ENCODE measurements around the gene SNX33. TPM values are rescaled to one million over a fixed set of nuclear protein-coding genes. Genes with fewer than 3 reads are reported as not detected.
A peak's percentile ranks its signal among the peaks of the same experiment; 100 is the strongest.

SNX33 gene
- polyA plus RNA-seq, 2 donors, result 24.0 to 43.4 TPM

DNA sequence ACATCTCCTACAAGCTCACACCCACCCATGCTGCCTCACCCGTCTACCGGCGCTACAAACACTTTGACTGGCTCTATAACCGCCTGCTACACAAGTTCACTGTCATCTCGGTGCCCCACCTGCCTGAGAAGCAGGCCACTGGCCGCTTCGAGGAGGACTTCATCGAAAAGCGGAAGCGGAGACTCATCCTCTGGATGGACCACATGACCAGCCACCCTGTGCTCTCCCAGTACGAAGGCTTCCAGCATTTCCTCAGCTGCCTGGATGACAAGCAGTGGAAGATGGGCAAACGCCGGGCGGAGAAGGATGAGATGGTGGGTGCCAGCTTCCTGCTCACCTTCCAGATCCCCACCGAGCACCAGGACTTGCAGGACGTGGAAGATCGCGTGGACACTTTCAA, 2.1 kb downstream of the SNX33 start:
- Histone ChIP-seq H3K4me3 (ENCODE audit: low read depth in 1 of 2, low read length in 2 of 2) (peak overlapping the region; percentile 64 to 86), H3K27ac (ENCODE audit: low read depth in 2 of 2, low read length in 1 of 2) (no peak overlapping the region), H3K36me3 (ENCODE audit: control insufficient read depth in 2 of 2, insufficient read depth in 2 of 2, low read length in 1 of 2) (peaks cover 0 to 18% of the 10 kb centered on the region in 2 donors), H3K9me3 (ENCODE audit: control insufficient read depth in 2 of 2, insufficient read depth in 1 of 2, low read depth in 1 of 2, low read length in 1 of 2) (no peaks in the 10 kb centered on the region), H3K4me1 (ENCODE audit: control insufficient read depth in 2 of 2, insufficient read depth in 2 of 2, low read length in 1 of 2) (peaks cover 20 to 60% of the 10 kb centered on the region in 2 donors), H3K27me3 (ENCODE audit: control insufficient read depth in 1 of 2, insufficient read depth in 2 of 2, low read length in 2 of 2) (no peaks in the 10 kb centered on the region)
- WGBS, 2 donors, result 87 to 91% methylated on average over 18 of the region's 18 CpGs

DNA sequence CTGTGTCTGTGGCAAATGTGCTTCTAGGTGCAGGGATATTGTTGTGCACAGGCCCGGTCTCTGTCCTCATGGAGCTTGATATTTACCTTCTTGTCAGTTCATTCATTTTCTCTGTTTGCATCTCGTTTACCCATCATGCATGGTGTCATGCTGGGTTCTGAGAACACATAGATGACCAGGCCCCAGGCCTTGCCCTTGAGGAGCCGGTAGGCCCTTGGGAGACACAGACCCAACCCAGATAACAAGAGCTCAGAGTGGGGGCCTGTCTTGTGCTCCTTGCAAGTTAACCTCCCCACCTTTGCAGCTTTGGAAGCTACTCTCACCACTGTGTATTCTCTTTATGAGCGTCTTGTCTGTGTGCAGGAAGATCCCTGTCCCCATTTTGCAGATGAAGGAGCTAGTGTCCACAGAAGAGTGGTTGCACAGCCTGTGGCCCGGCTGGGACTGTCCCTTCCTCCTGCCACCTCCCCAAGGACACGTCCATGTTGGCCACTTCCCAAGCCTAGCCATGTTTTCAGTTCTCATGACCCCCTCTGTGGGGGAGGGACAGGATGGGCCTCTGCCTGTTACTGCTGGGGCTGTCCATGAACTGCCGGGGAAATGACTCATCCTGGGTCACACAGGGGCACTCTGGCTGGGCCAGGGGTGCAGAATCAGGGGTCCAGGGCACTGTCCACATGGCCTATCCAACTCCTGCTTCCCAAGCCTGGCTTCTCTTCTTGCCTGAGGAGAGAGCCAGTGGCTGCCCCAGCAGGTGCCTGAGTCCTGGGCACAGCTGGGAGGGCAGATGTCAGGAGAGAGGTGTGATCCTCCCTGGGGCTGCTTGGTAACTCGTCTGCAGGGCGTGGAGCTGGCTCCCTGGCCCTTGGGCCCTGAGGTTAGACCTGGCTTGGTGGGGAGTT, 3.4 kb downstream of the SNX33 start:
- Histone ChIP-seq H3K27ac (ENCODE audit: low read depth in 2 of 2, low read length in 1 of 2) (peak overlapping the region; percentile 80 to 89), H3K9me3 (ENCODE audit: control insufficient read depth in 2 of 2, insufficient read depth in 1 of 2, low read depth in 1 of 2, low read length in 1 of 2) (no peaks in the 10 kb centered on the region), H3K36me3 (ENCODE audit: control insufficient read depth in 2 of 2, insufficient read depth in 2 of 2, low read length in 1 of 2) (peaks cover 0 to 18% of the 10 kb centered on the region in 2 donors), H3K4me1 (ENCODE audit: control insufficient read depth in 2 of 2, insufficient read depth in 2 of 2, low read length in 1 of 2) (peaks cover 23 to 65% of the 10 kb centered on the region in 2 donors), H3K27me3 (ENCODE audit: control insufficient read depth in 1 of 2, insufficient read depth in 2 of 2, low read length in 2 of 2) (no peaks in the 10 kb centered on the region), H3K4me3 (ENCODE audit: low read depth in 1 of 2, low read length in 2 of 2) (peak overlapping the region; percentile 64 to 86)
- 31 to 36% methylated on average over 9 of the region's 9 CpGs for WGBS, 2 donors

DNA sequence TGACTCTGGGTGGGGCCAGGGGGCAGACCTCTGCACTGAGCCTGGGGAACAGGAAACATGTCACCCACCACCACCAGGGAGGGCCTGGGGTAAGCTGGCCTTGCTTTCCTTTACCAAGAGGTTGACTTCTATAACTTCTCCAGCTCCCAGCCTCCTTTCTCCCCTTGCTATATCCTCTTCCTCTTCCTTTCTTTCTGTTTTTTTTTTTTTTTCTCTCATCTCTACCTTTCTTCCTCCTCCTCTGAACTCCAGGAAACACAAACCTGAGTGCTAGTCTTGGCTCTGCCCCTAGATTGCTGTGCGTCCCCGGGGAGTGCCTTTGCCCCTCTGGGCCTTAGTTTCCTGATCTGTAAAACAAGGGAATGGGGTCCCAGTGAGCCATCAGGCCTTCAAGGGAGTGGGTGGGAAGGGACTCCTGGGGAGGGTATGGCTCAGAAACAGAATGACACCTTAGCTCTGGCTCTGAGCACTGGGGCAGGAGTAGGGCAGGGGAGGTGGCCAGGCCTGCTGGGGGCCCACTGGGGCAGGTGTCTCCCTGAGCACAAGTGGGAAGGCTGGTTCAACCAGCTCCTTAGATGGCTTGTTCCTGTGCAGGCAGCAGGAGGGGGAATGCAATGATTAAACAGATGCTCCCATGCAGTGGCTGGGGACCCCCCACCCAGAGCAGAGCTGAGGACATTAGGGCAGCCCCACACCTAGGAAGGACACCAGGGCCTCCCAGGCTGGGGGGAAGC, 4.3 kb downstream of the SNX33 start:
- Histone ChIP-seq H3K36me3 (ENCODE audit: control insufficient read depth in 2 of 2, insufficient read depth in 2 of 2, low read length in 1 of 2) (peaks cover 0 to 24% of the 10 kb centered on the region in 2 donors), H3K4me1 (ENCODE audit: control insufficient read depth in 2 of 2, insufficient read depth in 2 of 2, low read length in 1 of 2) (peaks cover 22 to 58% of the 10 kb centered on the region in 2 donors), H3K4me3 (ENCODE audit: low read depth in 1 of 2, low read length in 2 of 2) (peak overlapping the region; percentile 64 to 86), H3K9me3 (ENCODE audit: control insufficient read depth in 2 of 2, insufficient read depth in 1 of 2, low read depth in 1 of 2, low read length in 1 of 2) (no peaks in the 10 kb centered on the region), H3K27ac (ENCODE audit: low read depth in 2 of 2, low read length in 1 of 2) (peak overlapping the region; percentile 80 to 89), H3K27me3 (ENCODE audit: control insufficient read depth in 1 of 2, insufficient read depth in 2 of 2, low read length in 2 of 2) (no peaks in the 10 kb centered on the region)
- WGBS, 2 donors, result 35 to 40% methylated on average over 2 of the region's 2 CpGs

DNA sequence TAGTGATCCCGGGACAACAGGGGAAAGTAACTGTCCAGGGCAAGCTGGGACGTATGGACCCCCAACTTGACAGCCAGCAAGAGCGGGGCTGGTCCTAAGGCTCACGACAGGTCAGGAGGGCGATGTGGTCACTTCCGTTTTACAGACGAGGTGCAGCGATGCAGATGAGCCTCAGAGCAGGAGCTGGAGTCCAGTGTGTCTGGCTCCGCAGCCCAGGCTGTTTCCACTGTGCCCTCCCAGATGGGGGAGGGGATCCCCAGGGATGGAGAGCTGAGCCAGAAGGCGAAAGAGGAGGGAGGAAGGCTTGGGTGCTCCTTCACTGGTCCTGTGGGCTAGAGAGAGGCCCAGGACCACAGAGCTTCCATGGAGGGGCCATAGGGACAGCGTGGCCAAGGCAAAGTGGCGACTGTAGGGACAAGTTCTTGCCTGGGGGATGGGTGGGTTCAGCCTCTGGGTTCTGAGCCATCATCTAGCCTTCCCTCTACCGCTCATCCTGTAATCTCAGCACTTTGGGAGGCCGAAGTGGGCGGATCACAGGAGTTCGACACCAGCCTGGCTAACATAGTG, 5.7 kb downstream of the SNX33 start:
- H3K4me3 ChIP-seq (ENCODE audit: low read depth in 1 of 2, low read length in 2 of 2), result peak overlapping the region in 1 of 2 donors; percentile 4
- H3K36me3 ChIP-seq (ENCODE audit: control insufficient read depth in 2 of 2, insufficient read depth in 2 of 2, low read length in 1 of 2), result peaks cover 7 to 38% of the 10 kb centered on the region in 2 donors
- 76% methylated on average over 15 to 16 of the region's 16 CpGs for WGBS, 2 donors

DNA sequence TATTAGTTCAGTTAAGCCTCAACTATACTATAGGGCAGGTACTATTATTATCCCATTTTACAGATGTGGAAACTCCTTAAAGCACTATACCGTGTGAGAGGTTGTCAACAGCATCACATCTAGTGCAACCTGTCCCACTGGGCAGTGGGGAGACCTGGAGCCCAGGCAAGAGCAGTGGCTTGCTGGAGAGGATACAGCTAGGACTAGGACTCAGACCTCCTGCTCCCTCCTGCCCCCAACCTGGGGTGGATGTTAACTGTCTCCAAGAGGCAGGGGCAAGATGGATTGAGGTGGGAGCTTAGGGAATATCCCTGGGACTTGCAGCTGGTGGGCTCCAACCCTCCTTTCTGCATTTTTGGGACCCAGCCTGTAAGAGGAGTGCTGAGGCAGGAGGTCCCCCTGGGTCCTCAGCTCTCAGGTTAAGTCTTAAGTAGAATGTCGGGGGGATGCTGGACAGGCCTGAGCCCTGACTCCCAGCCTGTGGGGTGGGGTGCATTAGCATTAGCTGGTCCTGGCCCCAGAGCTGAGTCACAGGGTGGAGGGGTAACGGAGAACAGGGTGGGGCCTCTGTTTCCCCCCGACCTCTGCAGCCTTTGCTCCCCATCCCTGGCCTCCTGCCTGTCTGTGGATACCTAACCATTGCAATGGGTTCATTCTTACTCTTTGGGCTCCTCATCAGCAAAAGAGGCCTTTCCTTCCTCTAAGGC, 6.6 kb downstream of the SNX33 start:
- peaks cover 7 to 37% of the 10 kb centered on the region in 2 donors for H3K36me3 ChIP-seq (ENCODE audit: control insufficient read depth in 2 of 2, insufficient read depth in 2 of 2, low read length in 1 of 2)
- peak overlapping the region in 1 of 2 donors; percentile 47 for H3K27ac ChIP-seq (ENCODE audit: low read depth in 2 of 2, low read length in 1 of 2)
- no peaks in the 10 kb centered on the region for H3K9me3 ChIP-seq (ENCODE audit: control insufficient read depth in 2 of 2, insufficient read depth in 1 of 2, low read depth in 1 of 2, low read length in 1 of 2)
- peaks cover 21 to 56% of the 10 kb centered on the region in 2 donors for H3K4me1 ChIP-seq (ENCODE audit: control insufficient read depth in 2 of 2, insufficient read depth in 2 of 2, low read length in 1 of 2)
- WGBS, 2 donors, result 47 to 50% methylated on average over 4 of the region's 4 CpGs
- H3K27me3 ChIP-seq (ENCODE audit: control insufficient read depth in 1 of 2, insufficient read depth in 2 of 2, low read length in 2 of 2), result no peaks in the 10 kb centered on the region
- no peak overlapping the region for H3K4me3 ChIP-seq (ENCODE audit: low read depth in 1 of 2, low read length in 2 of 2)

More for the DNA sequence above, 5.7 kb downstream of the SNX33 start:
- Histone ChIP-seq H3K4me1 (ENCODE audit: control insufficient read depth in 2 of 2, insufficient read depth in 2 of 2, low read length in 1 of 2) (peaks cover 25 to 58% of the 10 kb centered on the region in 2 donors), H3K27ac (ENCODE audit: low read depth in 2 of 2, low read length in 1 of 2) (peak overlapping the region in 1 of 2 donors; percentile 38), H3K27me3 (ENCODE audit: control insufficient read depth in 1 of 2, insufficient read depth in 2 of 2, low read length in 2 of 2) (no peaks in the 10 kb centered on the region), H3K9me3 (ENCODE audit: control insufficient read depth in 2 of 2, insufficient read depth in 1 of 2, low read depth in 1 of 2, low read length in 1 of 2) (no peaks in the 10 kb centered on the region)

DNA sequence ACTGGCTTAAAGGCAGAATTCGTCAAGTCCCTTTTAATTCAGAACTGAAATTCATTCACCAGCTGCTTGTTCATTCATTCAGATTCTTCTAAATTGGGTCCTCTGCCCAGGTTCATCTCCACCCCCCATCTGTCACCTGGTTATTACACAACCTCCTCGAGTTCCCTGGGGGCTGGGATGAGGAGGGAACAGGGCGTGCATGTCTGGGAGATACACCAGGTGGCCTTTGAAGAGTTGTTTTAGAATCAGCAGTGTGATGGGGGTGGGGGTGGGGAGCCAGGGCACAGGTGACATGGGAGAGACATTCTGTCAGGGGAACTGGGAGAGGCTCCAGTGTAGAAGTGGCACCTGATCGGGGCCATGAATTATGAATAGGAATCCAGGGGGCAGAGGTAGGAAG, 8.2 kb downstream of the SNX33 start:
- WGBS, 2 donors, result 55 to 57% methylated on average over 4 of the region's 4 CpGs
- Histone ChIP-seq H3K9me3 (ENCODE audit: control insufficient read depth in 2 of 2, insufficient read depth in 1 of 2, low read depth in 1 of 2, low read length in 1 of 2) (no peaks in the 10 kb centered on the region), H3K36me3 (ENCODE audit: control insufficient read depth in 2 of 2, insufficient read depth in 2 of 2, low read length in 1 of 2) (peaks cover 10 to 31% of the 10 kb centered on the region in 2 donors), H3K4me1 (ENCODE audit: control insufficient read depth in 2 of 2, insufficient read depth in 2 of 2, low read length in 1 of 2) (peaks cover 18 to 57% of the 10 kb centered on the region in 2 donors), H3K27me3 (ENCODE audit: control insufficient read depth in 1 of 2, insufficient read depth in 2 of 2, low read length in 2 of 2) (no peaks in the 10 kb centered on the region), H3K4me3 (ENCODE audit: low read depth in 1 of 2, low read length in 2 of 2) (no peak overlapping the region), H3K27ac (ENCODE audit: low read depth in 2 of 2, low read length in 1 of 2) (no peak overlapping the region)

DNA sequence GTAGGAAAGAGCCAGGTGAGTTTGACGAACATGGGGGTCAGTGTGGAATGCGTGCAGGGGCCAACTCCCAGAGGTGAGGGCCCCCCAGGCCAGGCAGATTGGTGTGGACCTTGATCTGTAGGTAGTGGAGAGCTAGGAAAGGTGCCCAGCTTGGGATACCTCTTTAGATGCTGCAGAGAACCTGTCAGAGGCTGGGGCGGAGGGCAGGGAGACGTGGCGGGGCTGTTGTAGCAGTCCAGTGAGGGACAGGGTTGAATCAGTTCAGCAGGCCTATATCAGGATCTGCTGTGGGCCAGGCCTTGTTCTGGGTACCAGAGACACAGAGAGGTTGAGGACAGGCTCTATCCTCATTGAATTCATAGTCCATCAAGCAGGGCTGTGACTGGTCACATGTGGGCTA, 8.6 kb downstream of the SNX33 start:
- H3K27ac ChIP-seq (ENCODE audit: low read depth in 2 of 2, low read length in 1 of 2), result no peak overlapping the region

DNA sequence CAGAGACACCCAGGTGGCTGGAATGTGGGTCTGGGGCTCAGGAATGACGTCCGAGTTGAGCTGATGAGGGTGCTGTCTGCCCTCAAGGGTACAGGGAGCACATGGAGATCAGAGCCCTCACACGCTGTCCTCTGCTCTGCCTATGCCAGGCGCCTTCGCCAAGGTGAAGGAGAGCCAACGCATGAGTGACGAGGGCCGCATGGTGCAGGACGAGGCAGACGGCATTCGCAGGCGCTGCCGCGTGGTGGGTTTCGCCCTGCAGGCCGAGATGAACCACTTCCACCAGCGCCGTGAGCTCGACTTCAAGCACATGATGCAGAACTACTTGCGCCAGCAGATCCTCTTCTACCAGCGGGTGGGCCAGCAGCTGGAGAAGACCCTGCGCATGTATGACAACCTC, 9.1 kb downstream of the SNX33 start:
- Histone ChIP-seq H3K9me3 (ENCODE audit: control insufficient read depth in 2 of 2, insufficient read depth in 1 of 2, low read depth in 1 of 2, low read length in 1 of 2) (no peaks in the 10 kb centered on the region), H3K4me1 (ENCODE audit: control insufficient read depth in 2 of 2, insufficient read depth in 2 of 2, low read length in 1 of 2) (peaks cover 18 to 54% of the 10 kb centered on the region in 2 donors), H3K27me3 (ENCODE audit: control insufficient read depth in 1 of 2, insufficient read depth in 2 of 2, low read length in 2 of 2) (no peaks in the 10 kb centered on the region), H3K27ac (ENCODE audit: low read depth in 2 of 2, low read length in 1 of 2) (no peak overlapping the region), H3K36me3 (ENCODE audit: control insufficient read depth in 2 of 2, insufficient read depth in 2 of 2, low read length in 1 of 2) (peaks cover 10 to 27% of the 10 kb centered on the region in 2 donors), H3K4me3 (ENCODE audit: low read depth in 1 of 2, low read length in 2 of 2) (no peak overlapping the region)
- WGBS, 2 donors, result 92 to 95% methylated on average over 22 of the region's 22 CpGs

More for the DNA sequence above, 8.6 kb downstream of the SNX33 start:
- Histone ChIP-seq H3K27me3 (ENCODE audit: control insufficient read depth in 1 of 2, insufficient read depth in 2 of 2, low read length in 2 of 2) (no peaks in the 10 kb centered on the region), H3K36me3 (ENCODE audit: control insufficient read depth in 2 of 2, insufficient read depth in 2 of 2, low read length in 1 of 2) (peaks cover 10 to 29% of the 10 kb centered on the region in 2 donors), H3K4me1 (ENCODE audit: control insufficient read depth in 2 of 2, insufficient read depth in 2 of 2, low read length in 1 of 2) (peaks cover 18 to 54% of the 10 kb centered on the region in 2 donors), H3K9me3 (ENCODE audit: control insufficient read depth in 2 of 2, insufficient read depth in 1 of 2, low read depth in 1 of 2, low read length in 1 of 2) (no peaks in the 10 kb centered on the region), H3K4me3 (ENCODE audit: low read depth in 1 of 2, low read length in 2 of 2) (no peak overlapping the region)
- WGBS, 2 donors, result 92 to 95% methylated on average over 5 of the region's 5 CpGs

All from esophagus (tissue), 2 donors.